ENCODE measurements around the gene TMEM86A.
A peak's percentile ranks its signal among the peaks of the same experiment; 100 is the strongest.

GRCh38 chr11:18731949-18732821 lies 33.6 kb downstream of the TMEM86A start:
- TF ChIP-seq CTCF (IDR thresholded peaks at IDR 0.05; ENCODE audit: insufficient read depth, low read length): peak; percentile 98
- no peak for TF ChIP-seq POLR2AphosphoS5 (IDR thresholded peaks at IDR 0.05; ENCODE audit: low read depth)
- TF ChIP-seq GABPA (IDR thresholded peaks at IDR 0.05; ENCODE audit: low read depth): no peak
